GM12892 (cell line): ENCODE results near the gene VIM. TPM values are rescaled to one million over a fixed set of nuclear protein-coding genes. Genes with fewer than 3 reads are reported as not detected.

Experiments
- DNase-seq: peaks from one replicate; pipeline ENCODE4 v3.0.0; 2011; ENCODE audit not compliant: insufficient read length
- FAIRE-seq: peaks from 2 replicates; lab custom pipeline; 2011; peaks lifted over from hg19 to GRCh38; lab: Jason Lieb, UNC
- POLR2A ChIP-seq: IDR thresholded peaks from 2 replicates; pipeline ENCODE4 v1.6.1; 2011; ENCODE audit warnings: low read depth, low read length, control low read depth
- POLR2AphosphoS5 ChIP-seq: IDR thresholded peaks from 2 replicates; pipeline ENCODE4 v1.6.1; 2011; ENCODE audit warnings: low read depth, low read length, control low read depth
- TAF1 ChIP-seq: IDR thresholded peaks from 2 replicates; pipeline ENCODE4 v1.6.1; 2011; ENCODE audit warnings: low read depth, mild to moderate bottlenecking, control low read depth, low read length, borderline replicate concordance
- polyA plus RNA-seq: library from polyadenylated mRNA; unstranded; fragments of >200 nt; gene quantifications from one replicate; pipeline ENCODE4 v1.2.1, GENCODE V29; 2012; ENCODE audit warnings: missing spikeins, inconsistent platforms; ENCODE audit not compliant: missing spikeins

VIM gene
- polyA plus RNA-seq: 162 TPM

DNA sequence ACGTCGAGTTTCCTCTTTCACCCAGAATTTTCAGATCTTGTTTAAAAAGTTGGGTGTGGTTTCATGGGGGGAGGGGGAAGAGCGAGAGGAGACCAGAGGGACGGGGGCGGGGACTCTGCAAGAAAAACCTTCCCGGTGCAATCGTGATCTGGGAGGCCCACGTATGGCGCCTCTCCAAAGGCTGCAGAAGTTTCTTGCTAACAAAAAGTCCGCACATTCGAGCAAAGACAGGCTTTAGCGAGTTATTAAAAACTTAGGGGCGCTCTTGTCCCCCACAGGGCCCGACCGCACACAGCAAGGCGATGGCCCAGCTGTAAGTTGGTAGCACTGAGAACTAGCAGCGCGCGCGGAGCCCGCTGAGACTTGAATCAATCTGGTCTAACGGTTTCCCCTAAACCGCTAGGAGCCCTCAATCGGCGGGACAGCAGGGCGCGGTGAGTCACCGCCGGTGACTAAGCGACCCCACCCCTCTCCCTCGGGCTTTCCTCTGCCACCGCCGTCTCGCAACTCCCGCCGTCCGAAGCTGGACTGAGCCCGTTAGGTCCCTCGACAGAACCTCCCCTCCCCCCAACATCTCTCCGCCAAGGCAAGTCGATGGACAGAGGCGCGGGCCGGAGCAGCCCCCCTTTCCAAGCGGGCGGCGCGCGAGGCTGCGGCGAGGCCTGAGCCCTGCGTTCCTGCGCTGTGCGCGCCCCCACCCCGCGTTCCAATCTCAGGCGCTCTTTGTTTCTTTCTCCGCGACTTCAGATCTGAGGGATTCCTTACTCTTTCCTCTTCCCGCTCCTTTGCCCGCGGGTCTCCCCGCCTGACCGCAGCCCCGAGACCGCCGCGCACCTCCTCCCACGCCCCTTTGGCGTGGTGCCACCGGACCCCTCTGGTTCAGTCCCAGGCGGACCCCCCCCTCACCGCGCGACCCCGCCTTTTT is at the start of gene VIM:
TSS of gene VIM (plus strand) at position 151 of the 925 bp plus-strand sequence. CDS start 1,182 bp downstream, outside the sequence.
- TF ChIP-seq TAF1 (peak; percentile 37; the same call in 1 of the 2 replicates), POLR2A (peak; percentile 76; the same call in 1 of the 2 replicates), POLR2AphosphoS5 (peak; percentile 76)
- FAIRE-seq (peak; percentile 75), DNase-seq (peak; percentile 38)

DNA sequence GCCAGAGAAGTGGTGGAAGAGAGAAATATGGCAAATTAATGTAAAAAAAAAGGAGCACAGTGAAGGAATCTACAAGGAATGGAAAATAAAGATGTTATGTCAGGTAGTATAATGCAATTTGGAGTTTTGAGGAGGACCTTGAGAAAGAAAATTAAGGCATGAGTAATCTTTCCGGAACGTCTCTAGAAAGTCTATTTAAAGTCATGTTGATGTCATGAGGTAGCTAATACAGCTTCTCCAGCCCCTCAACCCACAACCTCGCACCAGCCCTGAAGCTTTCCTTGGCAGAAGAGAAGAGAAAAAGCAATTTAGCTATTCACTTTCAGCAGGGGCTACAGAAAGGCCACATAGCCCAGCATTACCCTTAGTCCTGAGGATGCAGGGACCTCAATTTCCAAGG is 49.0 kb upstream of the VIM start:
- no peak for DNase-seq
- FAIRE-seq: no peak

DNA sequence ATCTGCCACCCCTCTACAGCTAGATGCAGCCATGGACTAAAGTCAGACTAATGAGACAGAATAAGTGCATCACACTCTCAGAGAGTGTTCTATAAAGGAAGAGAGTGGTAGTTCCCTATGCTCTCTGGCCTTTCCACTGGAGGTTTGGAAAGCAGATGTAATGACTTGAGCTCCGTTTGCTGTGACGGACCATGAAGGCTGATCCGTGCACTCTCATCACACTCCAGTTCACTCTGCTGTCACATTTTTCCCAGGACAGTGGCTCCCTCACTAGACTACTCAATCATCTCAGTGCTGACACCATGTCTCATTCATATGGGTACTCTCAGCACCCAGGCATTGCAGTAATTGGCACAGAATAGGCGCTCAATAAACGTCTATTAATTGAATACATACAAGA is 46.9 kb upstream of the VIM start:
- FAIRE-seq: no peak
- no peak for DNase-seq
- TF ChIP-seq POLR2AphosphoS5: no peak
- TF ChIP-seq TAF1: no peak
- no peak for TF ChIP-seq POLR2A

More for the DNA sequence above, 49.0 kb upstream of the VIM start:
- TF ChIP-seq POLR2A (no peak), TAF1 (no peak), POLR2AphosphoS5 (no peak)

DNA sequence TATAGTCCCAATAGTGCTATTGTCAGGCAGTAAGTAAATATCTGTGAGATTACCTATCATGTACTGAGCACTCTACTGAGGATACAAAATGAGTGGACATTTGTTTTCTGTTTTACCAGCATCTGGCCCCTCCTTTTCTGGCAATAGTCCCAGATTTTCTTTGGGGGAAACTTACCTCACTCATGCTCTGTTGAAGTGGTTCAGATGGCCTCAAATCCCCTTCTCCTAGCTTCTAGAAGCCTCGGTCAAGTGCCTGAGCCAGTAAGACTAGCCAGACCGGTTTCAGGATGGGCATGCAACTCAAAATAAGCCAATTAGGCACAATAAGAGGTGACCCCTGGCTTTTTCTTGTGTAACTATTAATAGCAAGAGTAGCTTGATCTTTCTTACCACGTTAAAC is 46.3 kb upstream of the VIM start:
- TF ChIP-seq POLR2A: no peak
- TF ChIP-seq TAF1: no peak
- TF ChIP-seq POLR2AphosphoS5: no peak
- DNase-seq: no peak
- FAIRE-seq: no peak

DNA sequence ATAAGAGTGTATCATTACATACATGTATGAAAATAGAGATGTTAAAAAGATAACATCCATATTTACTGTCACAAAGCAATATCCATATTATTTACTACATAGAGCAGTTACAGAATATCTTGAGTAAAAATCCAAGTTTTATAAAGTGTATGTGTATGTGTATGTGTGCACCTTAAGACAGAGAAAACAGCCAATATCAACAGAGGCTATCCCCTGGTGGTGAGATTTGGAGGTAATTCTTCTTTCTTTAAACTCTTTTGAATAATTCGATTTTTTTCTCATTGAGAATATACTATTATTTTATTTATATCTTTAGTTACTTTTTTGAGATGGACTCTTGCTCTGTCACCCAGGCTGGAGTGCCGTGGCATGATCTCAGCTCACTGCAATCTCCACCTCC is 44.9 kb upstream of the VIM start:
- TF ChIP-seq POLR2AphosphoS5 (no peak), POLR2A (no peak), TAF1 (no peak)
- no peak for DNase-seq
- no peak for FAIRE-seq

DNA sequence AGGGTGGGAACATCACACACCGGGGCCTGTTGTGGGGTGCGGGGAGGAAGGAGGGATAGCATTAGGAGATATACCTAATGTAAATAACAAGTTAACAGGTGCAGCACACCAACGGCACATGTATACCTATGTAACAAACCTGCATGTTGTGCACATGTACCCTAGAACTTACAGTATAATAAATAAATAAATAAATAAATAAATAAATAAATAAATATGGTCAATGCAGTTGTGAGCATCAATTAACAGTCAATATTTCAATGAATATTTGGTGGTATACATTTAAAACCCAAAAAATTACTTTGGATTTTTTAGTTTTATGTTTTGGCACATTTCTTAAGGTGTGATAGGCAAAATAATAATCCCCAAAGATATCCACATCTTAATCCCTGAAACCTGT is 42.2 kb upstream of the VIM start:
- TF ChIP-seq POLR2AphosphoS5: no peak
- TF ChIP-seq TAF1: no peak
- TF ChIP-seq POLR2A: no peak
- FAIRE-seq: no peak

DNA sequence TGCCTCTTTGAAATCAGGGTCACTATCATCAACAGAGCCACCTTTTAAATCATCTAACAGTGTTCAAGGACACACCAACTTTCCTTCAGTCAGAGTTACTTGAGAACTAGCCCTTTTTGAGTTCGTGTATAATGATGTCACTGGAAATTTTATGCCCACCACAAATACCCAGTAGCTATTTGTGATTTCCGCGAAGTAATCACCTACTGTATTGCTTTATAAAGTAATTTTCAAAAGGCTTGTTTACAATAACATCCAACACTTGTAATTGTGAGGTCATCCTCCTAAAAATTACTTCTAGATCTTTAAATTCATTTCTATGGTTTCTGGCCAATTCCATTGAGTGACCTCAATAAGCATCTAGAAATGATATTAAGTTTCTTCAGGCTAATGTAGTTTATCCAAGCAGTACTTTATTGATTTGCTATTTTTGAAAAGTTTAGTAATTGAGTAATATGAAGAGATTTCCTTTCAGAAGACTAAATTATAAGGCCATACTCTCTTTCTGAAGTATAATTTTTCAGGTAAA is 39.3 kb upstream of the VIM start:
- FAIRE-seq (no peak), DNase-seq (no peak)
- TF ChIP-seq POLR2A (no peak), POLR2AphosphoS5 (no peak), TAF1 (no peak)

More for the DNA sequence above, 42.2 kb upstream of the VIM start:
- DNase-seq: no peak

DNA sequence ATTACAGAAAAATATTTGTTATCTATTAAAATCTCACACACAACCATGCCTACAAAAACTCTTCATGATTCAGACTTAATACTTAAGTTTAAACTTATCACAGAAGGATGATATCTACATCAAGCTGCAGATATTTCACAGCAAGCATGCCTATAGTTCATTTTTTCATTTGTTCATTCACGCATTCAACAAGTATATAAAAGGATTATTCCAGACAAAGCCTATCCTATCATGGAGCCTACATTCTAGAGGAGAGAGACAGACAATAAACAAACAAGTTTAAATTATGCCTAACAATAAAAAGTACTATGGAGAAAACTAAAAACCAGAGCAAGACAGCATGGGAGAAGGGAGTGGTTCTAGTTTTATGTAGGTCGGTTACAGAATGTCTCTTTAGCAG is 37.4 kb upstream of the VIM start:
- no peak for DNase-seq

DNA sequence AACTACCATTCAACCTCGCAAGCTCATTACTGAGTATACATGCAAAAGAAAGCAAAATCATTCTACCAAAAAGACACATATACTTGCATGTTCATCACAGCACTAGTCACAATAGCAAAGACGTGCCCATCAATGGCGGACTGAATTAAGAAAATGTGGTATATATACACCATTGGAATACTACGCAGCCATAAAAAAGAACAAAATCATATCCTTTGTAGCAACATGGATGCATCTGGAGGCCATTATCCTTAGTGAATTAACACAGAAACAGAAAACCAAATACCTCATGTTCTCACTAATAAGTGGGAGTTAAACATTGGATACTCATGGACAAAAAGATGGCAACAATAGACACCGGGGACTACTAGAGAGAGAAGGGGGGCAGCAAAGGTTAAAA is 33.0 kb upstream of the VIM start:
- DNase-seq (no peak), FAIRE-seq (peak; percentile 66)
- TF ChIP-seq TAF1: no peak
- TF ChIP-seq POLR2A: no peak

More for the DNA sequence above, 37.4 kb upstream of the VIM start:
- FAIRE-seq: no peak
- no peak for TF ChIP-seq TAF1
- no peak for TF ChIP-seq POLR2A
- TF ChIP-seq POLR2AphosphoS5: no peak

DNA sequence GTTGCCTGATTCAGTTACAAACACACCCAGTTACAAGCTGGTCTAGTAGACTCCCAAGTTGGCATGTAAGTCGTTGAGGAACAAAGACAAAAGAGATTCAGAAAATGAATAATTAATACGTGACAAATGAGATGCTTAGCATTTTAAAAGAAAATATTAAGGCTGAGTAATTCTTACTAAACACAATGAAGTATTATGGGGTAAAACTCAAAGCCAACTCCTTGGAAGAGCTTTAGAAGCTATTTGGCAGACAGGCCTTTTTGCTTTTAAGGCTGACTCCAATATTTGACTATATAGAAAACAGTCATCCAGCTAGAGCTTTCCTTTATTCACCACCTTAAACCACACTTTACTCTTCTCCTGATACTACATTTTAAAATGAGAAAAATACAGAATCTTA is 32.0 kb upstream of the VIM start:
- no peak for TF ChIP-seq POLR2AphosphoS5
- FAIRE-seq (no peak), DNase-seq (no peak)

DNA sequence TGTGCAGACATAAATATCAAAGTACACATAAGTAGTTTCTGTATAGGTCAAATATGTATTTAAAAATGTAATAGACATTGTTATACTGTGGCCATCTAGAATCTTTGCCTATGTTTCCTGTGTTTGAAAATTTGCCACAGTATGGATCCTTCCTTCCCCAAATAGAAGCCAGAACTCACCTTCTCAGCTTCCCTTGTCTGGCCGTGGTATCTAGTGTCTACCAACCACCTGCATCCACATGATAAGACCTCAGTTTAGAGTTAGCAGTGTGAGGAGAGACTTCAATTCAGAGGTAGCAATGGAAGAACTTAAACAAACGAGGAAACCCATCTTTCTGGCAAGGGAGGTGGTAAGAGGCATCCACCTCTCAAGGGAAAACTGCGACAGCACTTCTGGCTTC is 31.5 kb upstream of the VIM start:
- TF ChIP-seq TAF1 (no peak), POLR2A (no peak), POLR2AphosphoS5 (no peak)
- DNase-seq: no peak
- no peak for FAIRE-seq
